IMR-90 (cell line): Measurements from ENCODE around the gene CRACR2B. TPM values are rescaled to one million over a fixed set of nuclear protein-coding genes. Genes with fewer than 3 reads are reported as not detected.

Experiments used
- ATAC-seq: fragments of 200-7000 bp; cut with Tn5 transposase; 2 replicates; pipeline ENCODE4 v1.9.1; 2020; ENCODE audit warnings: low read depth, mild to moderate bottlenecking, moderate library complexity
- BruUV-seq: library from RNA; stranded (reverse); fragments of 400-500 nt; replicated peaks from 2 replicates; lab custom pipeline; 2021; lab: Mats Ljungman, UMichigan
- CTCF ChIA-PET: fragments of 300-600 bp; formaldehyde crosslinking; extraction: SDS; loops from one replicate; lab custom pipeline; 2021; ENCODE audit warnings: antibody characterized with exemption; lab: Yijun Ruan, JAX
- POLR2A ChIA-PET: fragments of 300-600 bp; sonication (Branson Sonifier 250); formaldehyde crosslinking; loops from one replicate; lab custom pipeline; 2022; ENCODE audit warnings: antibody characterized with exemption; ENCODE audit not compliant: unreplicated experiment; lab: Charles Lee
- DNase-seq: peaks from one replicate; pipeline ENCODE4 v3.0.0; 2013
- H2AFZ ChIP-seq: replicated peaks from 2 replicates; pipeline ENCODE3; 2013; ENCODE audit warnings: low read length, mild to moderate bottlenecking; ENCODE audit not compliant: poor library complexity
- H2AK5ac ChIP-seq: 2 replicates; pipeline ENCODE4 v1.6.1; 2013; ENCODE audit warnings: low read depth, low read length, inconsistent platforms
- H2AK9ac ChIP-seq: replicated peaks from 2 replicates; pipeline ENCODE3; 2013; ENCODE audit warnings: mild to moderate bottlenecking, low read depth, low read length, moderate library complexity; ENCODE audit not compliant: poor library complexity
- H2BK120ac ChIP-seq: 2 replicates; pipeline ENCODE4 v1.6.1; 2013; ENCODE audit warnings: low read depth, low read length, inconsistent platforms
- H2BK15ac ChIP-seq: 3 replicates; pipeline ENCODE4 v1.6.1; 2013; ENCODE audit warnings: low read depth, low read length, inconsistent platforms
- H2BK20ac ChIP-seq: 2 replicates; pipeline ENCODE4 v1.6.1; 2013; ENCODE audit warnings: low read depth, mild to moderate bottlenecking, inconsistent platforms, low read length, moderate library complexity
- H2BK5ac ChIP-seq: 2 replicates; pipeline ENCODE4 v1.6.1; 2013; ENCODE audit warnings: mild to moderate bottlenecking, low read depth, low read length, inconsistent platforms; ENCODE audit not compliant: poor library complexity, severe bottlenecking
- H3K14ac ChIP-seq: replicated peaks from 2 replicates; pipeline ENCODE4 v1.6.1; 2013; ENCODE audit warnings: low read depth, low read length, inconsistent platforms
- H3K18ac ChIP-seq: 2 replicates; pipeline ENCODE4 v1.6.1; 2013; ENCODE audit warnings: low read depth, low read length, control low read depth
- H3K23ac ChIP-seq: 2 replicates; pipeline ENCODE4 v1.6.1; 2013; ENCODE audit warnings: low read depth, low read length, inconsistent platforms
- H3K27ac ChIP-seq: 2 replicates; pipeline ENCODE4 v1.5.1; 2013; ENCODE audit warnings: mild to moderate bottlenecking, control low read depth, low read length; ENCODE audit not compliant: insufficient read depth
- H3K27me3 ChIP-seq: 2 replicates; pipeline ENCODE4 v1.6.1; 2013; ENCODE audit warnings: low read length; ENCODE audit not compliant: control insufficient read depth, insufficient read depth
- H3K36me3 ChIP-seq: 2 replicates; pipeline ENCODE4 v1.6.1; 2013; ENCODE audit warnings: low read length, mixed read lengths; ENCODE audit not compliant: control insufficient read depth, insufficient read depth
- H3K4ac ChIP-seq: 2 replicates; pipeline ENCODE4 v1.6.1; 2013; ENCODE audit warnings: low read depth, low read length, inconsistent platforms
- H3K4me1 ChIP-seq: 2 replicates; pipeline ENCODE4 v1.6.1; 2013; ENCODE audit warnings: low read length, mixed read lengths; ENCODE audit not compliant: control insufficient read depth, insufficient read depth
- H3K4me2 ChIP-seq: 2 replicates; pipeline ENCODE4 v1.6.1; 2013; ENCODE audit warnings: low read depth, mild to moderate bottlenecking, control low read depth, low read length, moderate library complexity
- H3K4me3 ChIP-seq: 2 replicates; pipeline ENCODE4 v1.5.1; 2013; ENCODE audit warnings: low read depth, mild to moderate bottlenecking, control low read depth, low read length, moderate library complexity; ENCODE audit not compliant: insufficient read depth
- H3K56ac ChIP-seq: 2 replicates; pipeline ENCODE4 v1.6.1; 2013; ENCODE audit warnings: low read length, inconsistent platforms; ENCODE audit not compliant: insufficient read depth; ENCODE audit errors: extremely low read depth
- H3K79me1 ChIP-seq, 2 experiments: 2 replicates each; pipeline ENCODE4 v1.6.1; 2013; ENCODE audit warnings: low read length in 2 of 2, inconsistent platforms in 1 of 2, low read depth in 1 of 2
- H3K9ac ChIP-seq: 2 replicates; pipeline ENCODE4 v1.6.1; 2013; ENCODE audit warnings: low read depth, low read length, control low read depth
- H3K9me1 ChIP-seq: 2 replicates; pipeline ENCODE4 v1.6.1; 2013; ENCODE audit warnings: low read length, inconsistent platforms; ENCODE audit not compliant: insufficient read depth
- H3K9me3 ChIP-seq: 2 replicates; pipeline ENCODE4 v1.6.1; 2013; ENCODE audit warnings: low read length; ENCODE audit not compliant: control insufficient read depth, insufficient read depth
- H4K20me1 ChIP-seq: 2 replicates; pipeline ENCODE4 v1.6.1; 2013; ENCODE audit warnings: low read length, inconsistent platforms; ENCODE audit not compliant: insufficient read depth
- H4K5ac ChIP-seq: 2 replicates; pipeline ENCODE4 v1.6.1; 2013; ENCODE audit warnings: mild to moderate bottlenecking, low read depth, low read length, control low read depth
- H4K8ac ChIP-seq, 2 experiments: 2 replicates each; pipeline ENCODE4 v1.6.1; 2013; ENCODE audit warnings: low read depth in 2 of 2, low read length in 2 of 2, control low read depth in 1 of 2, inconsistent platforms in 1 of 2
- H4K91ac ChIP-seq: 2 replicates; pipeline ENCODE4 v1.6.1; 2013; ENCODE audit warnings: low read depth, low read length, inconsistent platforms; ENCODE audit not compliant: insufficient read depth
- CEBPB ChIP-seq: IDR thresholded peaks from 2 replicates; pipeline ENCODE4 v1.6.1; 2012; ENCODE audit warnings: low read depth, low read length, improper control_type of control experiment
- CHD1 ChIP-seq: IDR thresholded peaks from 2 replicates; pipeline ENCODE4 v1.6.1; 2012; ENCODE audit warnings: low read depth, low read length, improper control_type of control experiment
- CTCF ChIP-seq: conservative IDR thresholded peaks from 2 replicates; pipeline ENCODE4 v1.5.1; 2012; ENCODE audit warnings: mild to moderate bottlenecking, low read depth, low read length, improper control_type of control experiment
- FOS ChIP-seq: fragments of 150-350 bp; IDR thresholded peaks from 2 replicates; pipeline ENCODE4 v1.6.1; 2016; ENCODE audit warnings: low read depth, low read length
- MAFK ChIP-seq: IDR thresholded peaks from 2 replicates; pipeline ENCODE4 v1.6.1; 2012; ENCODE audit warnings: low read depth, low read length, improper control_type of control experiment
- MXI1 ChIP-seq: IDR thresholded peaks from 2 replicates; pipeline ENCODE4 v1.6.1; 2012; ENCODE audit warnings: low read depth, mild to moderate bottlenecking, low read length, moderate library complexity, borderline replicate concordance
- NFE2L2 ChIP-seq: fragments of 150-350 bp; IDR thresholded peaks from 2 replicates; pipeline ENCODE4 v1.6.1; 2016; ENCODE audit warnings: low read depth, mild to moderate bottlenecking, low read length
- POLR2A ChIP-seq: IDR thresholded peaks from 2 replicates; pipeline ENCODE4 v1.6.1; 2012; ENCODE audit warnings: mild to moderate bottlenecking, low read depth, low read length
- RAD21 ChIP-seq: IDR thresholded peaks from 2 replicates; pipeline ENCODE4 v1.6.1; 2012; ENCODE audit warnings: low read length, improper control_type of control experiment
- RCOR1 ChIP-seq: IDR thresholded peaks from 2 replicates; pipeline ENCODE4 v1.6.1; 2012; ENCODE audit warnings: mild to moderate bottlenecking, low read length, improper control_type of control experiment; ENCODE audit not compliant: insufficient replicate concordance
- RFX5 ChIP-seq: IDR thresholded peaks from 2 replicates; pipeline ENCODE4 v1.8.0; 2012; ENCODE audit warnings: low read depth, mild to moderate bottlenecking, low read length, moderate library complexity
- SMC3 ChIP-seq: fragments of 150-350 bp; IDR thresholded peaks from 2 replicates; pipeline ENCODE4 v1.6.1; 2016; ENCODE audit warnings: low read depth, mild to moderate bottlenecking, antibody characterized with exemption, low read length, moderate library complexity
- WGBS, 2 experiments: methylation state at CpG; one replicate each; pipeline versions ENCODE4 v1.1.5 to v1.1.7; 2013; ENCODE audit warnings: missing lambda C conversion rate in 2 of 2; ENCODE audit not compliant: insufficient read length in 1 of 2; ENCODE audit errors: extremely low coverage in 2 of 2; 5-methylcytosine and 5-hydroxymethylcytosine counted together
- dilution Hi-C: fragments of 300-500 bp; cut with HindIII; formaldehyde crosslinking; loops from one replicate; pipeline ENCODE4 v1.14.3; 2018; ENCODE audit warnings: low sequenced_read_pairs; ENCODE audit not compliant: unreplicated experiment
- in situ Hi-C: fragments of 300-500 bp; cut with MboI; formaldehyde crosslinking; loops from 3 replicates; pipeline ENCODE4 v1.14.3; 2019; ENCODE audit warnings: low sequenced_read_pairs, inconsistent platforms, mixed read lengths
- intact Hi-C: fragments of 100-400 bp; cut with micrococcal nuclease; formaldehyde crosslinking; loops from 2 replicates; pipeline ENCODE4 v1.10.0; 2022
- polyA plus RNA-seq, 3 experiments: library from polyadenylated mRNA; depleted of rRNA; stranded (reverse); fragments of >200 nt; gene quantifications; 2 replicates each; pipeline ENCODE4 v1.2.3, GENCODE V29; 2012; ENCODE audit warnings: low replicate concordance in 1 of 3
- total RNA-seq: library from RNA; depleted of rRNA; stranded (reverse); fragments of >200 nt; gene quantifications from 2 replicates; pipeline ENCODE4 v1.2.3, GENCODE V29; 2012
- TF ChIP-seq, protein P1 (sequence below): fragments of 150-350 bp; IDR thresholded peaks from 2 replicates; pipeline ENCODE4 v1.6.1; 2017; ENCODE audit warnings: mild to moderate bottlenecking, antibody characterized with exemption, low read length, low read depth
- TF ChIP-seq, protein P2 (sequence below): fragments of 150-350 bp; IDR thresholded peaks from 2 replicates; pipeline ENCODE4 v1.6.1; 2016; ENCODE audit warnings: low read depth, mild to moderate bottlenecking, low read length, moderate library complexity, borderline replicate concordance

CRACR2B gene
- total and polyA plus RNA-seq, 2 of the 4 experiments (the other 2 are of a cell fraction): 0.54 to 2.5 TPM

DNA sequence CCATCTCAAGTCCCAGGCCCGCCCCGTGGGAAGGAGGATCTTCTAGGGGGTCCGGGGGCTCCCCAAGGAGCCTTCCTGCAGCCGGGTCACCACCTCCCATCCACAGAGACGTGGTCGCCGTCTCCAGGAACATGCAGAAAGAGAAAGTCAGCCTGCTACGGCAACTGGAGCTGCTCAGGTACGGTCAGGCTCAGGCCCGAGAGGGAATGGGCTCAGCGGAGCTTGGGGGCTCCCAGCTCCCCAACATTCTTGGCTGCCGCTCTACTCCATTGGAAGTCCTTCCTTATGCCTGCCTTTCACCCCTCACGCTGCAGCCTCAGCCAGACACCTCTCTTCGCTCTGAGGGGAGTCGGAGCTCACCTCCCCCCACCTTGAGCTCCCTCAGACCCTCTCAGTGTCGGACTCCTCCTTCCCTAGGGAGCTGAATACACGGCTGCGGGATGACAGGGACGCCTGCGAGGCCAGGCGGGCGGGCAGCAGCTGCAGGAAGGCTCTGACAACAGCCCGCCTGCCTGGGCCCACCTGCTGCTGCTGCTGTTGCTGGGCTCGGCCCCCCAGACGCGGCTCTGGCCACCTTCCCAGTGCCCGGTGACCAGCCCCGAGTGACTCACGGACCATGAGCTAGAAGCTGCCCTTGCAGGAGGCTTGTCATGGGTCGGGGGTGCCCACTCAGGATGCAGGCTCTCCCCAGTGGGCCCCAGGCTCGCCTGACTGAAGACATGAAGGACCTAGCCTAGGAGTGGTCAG is 3.6 kb downstream of the CRACR2B start:
- POLR2A ChIA-PET: interaction anchor here (1.4 kb wide), 1 partner anchor 12 kb away, joined by 8 read pairs; the partner anchor contains the start of gene PNPLA2
- H3K4ac ChIP-seq: peak overlapping the region; percentile 97; the same call in 1 of the 2 replicates
- no peak overlapping the region for H2BK20ac ChIP-seq
- H3K9ac ChIP-seq: no peak overlapping the region
- H3K36me3 ChIP-seq: peaks cover 2% of the 10 kb centered on the region; the same call in 1 of the 2 replicates
- no peak overlapping the region for H3K14ac ChIP-seq
- H4K20me1 ChIP-seq: peaks cover 42% of the 10 kb centered on the region
- H3K4me2 ChIP-seq: peak overlapping the region; percentile 90
- H3K56ac ChIP-seq: no peak overlapping the region
- no peak overlapping the region for H3K23ac ChIP-seq
- H3K27ac ChIP-seq: peak overlapping the region; percentile 22; the same call in 1 of the 2 replicates
- CTCF ChIA-PET: no interaction called here
- H4K8ac ChIP-seq: peak overlapping the region; percentile 59 to 93; a peak in 1 of 4 replicates
- no peak overlapping the region for H4K91ac ChIP-seq
- in situ Hi-C loops (no loop called here), intact Hi-C loops (no loop called here), dilution Hi-C loops (no loop called here)
- no peak overlapping the region for H3K4me3 ChIP-seq
- peaks cover 15% of the 10 kb centered on the region; the same call in 1 of the 2 replicates for H3K9me1 ChIP-seq
- no peak for ATAC-seq
- peaks cover 5 to 35% of the 10 kb centered on the region in 2 experiments for H3K79me1 ChIP-seq
- BruUV-seq: no TSS peak
- peak overlapping the region; percentile 80 for H2BK5ac ChIP-seq
- no peak overlapping the region for H2BK15ac ChIP-seq
- H2AK5ac ChIP-seq: peak overlapping the region; percentile 99
- H2AK9ac ChIP-seq: peak overlapping the region; percentile 100
- H3K27me3 ChIP-seq: peaks cover 6% of the 10 kb centered on the region; the same call in 1 of the 2 replicates
- peak overlapping the region; percentile 89 for H2AFZ ChIP-seq
- H4K5ac ChIP-seq: peak overlapping the region; percentile 14; the same call in 1 of the 2 replicates
- no peak overlapping the region for H2BK120ac ChIP-seq
- no peak overlapping the region for H3K18ac ChIP-seq
- 29% methylated on average over 20 of the region's 31 CpGs; no CpG with 5 or more reads in 1 of the 2 experiments for WGBS, 2 experiments
- no peaks in the 10 kb centered on the region for H3K9me3 ChIP-seq
- peak; percentile 80 for DNase-seq
- peaks cover 37% of the 10 kb centered on the region for H3K4me1 ChIP-seq
- no peak for TF ChIP-seq RAD21
- no peak for TF ChIP-seq CEBPB
- no peak for TF ChIP-seq RFX5
- TF ChIP-seq NFE2L2: no peak
- TF ChIP-seq RCOR1: peak; percentile 62
- TF ChIP-seq CTCF: no peak
- TF ChIP-seq, protein P1, sequence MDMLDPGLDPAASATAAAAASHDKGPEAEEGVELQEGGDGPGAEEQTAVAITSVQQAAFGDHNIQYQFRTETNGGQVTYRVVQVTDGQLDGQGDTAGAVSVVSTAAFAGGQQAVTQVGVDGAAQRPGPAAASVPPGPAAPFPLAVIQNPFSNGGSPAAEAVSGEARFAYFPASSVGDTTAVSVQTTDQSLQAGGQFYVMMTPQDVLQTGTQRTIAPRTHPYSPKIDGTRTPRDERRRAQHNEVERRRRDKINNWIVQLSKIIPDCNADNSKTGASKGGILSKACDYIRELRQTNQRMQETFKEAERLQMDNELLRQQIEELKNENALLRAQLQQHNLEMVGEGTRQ: no peak; the same call in 1 of the 2 replicates
- no peak for TF ChIP-seq MAFK
- no peak for TF ChIP-seq SMC3
- TF ChIP-seq FOS: peak; percentile 68
- 0 out of 2 replicates have a peak, but pooled peaks have one; percentile 36 for TF ChIP-seq MXI1
- no peak for TF ChIP-seq CHD1
- TF ChIP-seq, protein P2, sequence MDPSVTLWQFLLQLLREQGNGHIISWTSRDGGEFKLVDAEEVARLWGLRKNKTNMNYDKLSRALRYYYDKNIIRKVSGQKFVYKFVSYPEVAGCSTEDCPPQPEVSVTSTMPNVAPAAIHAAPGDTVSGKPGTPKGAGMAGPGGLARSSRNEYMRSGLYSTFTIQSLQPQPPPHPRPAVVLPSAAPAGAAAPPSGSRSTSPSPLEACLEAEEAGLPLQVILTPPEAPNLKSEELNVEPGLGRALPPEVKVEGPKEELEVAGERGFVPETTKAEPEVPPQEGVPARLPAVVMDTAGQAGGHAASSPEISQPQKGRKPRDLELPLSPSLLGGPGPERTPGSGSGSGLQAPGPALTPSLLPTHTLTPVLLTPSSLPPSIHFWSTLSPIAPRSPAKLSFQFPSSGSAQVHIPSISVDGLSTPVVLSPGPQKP: no peak
- TF ChIP-seq POLR2A: 0 out of 2 replicates have a peak, but pooled peaks have one; percentile 26
